Ecto neural progenitor cell (in vitro differentiated cells): ENCODE data around the gene EWSR1.

Source experiments
- DNase-seq: peaks from one replicate; pipeline ENCODE4 v3.0.0-alpha.2; 2018; ENCODE audit warnings: low spot score

Gene EWSR1

GRCh38 chr22:29306835-29307595, 38.9 kb downstream of the EWSR1 start:
- peak; percentile 93 for DNase-seq

GRCh38 chr22:29307596-29308147, 39.6 kb downstream of the EWSR1 start:
- DNase-seq, result no peak

GRCh38 chr22:29308148-29308790, 40.2 kb downstream of the EWSR1 start:
- DNase-seq, result peak; percentile 53

- no peak for DNase-seq
These were observed 40.8 kb downstream of the EWSR1 start for GRCh38 chr22:29308791-29309262.

GRCh38 chr22:29309332-29310064, 41.4 kb downstream of the EWSR1 start:
- DNase-seq, result peak; percentile 50

- DNase-seq, result peak; percentile 56
These were observed 42.2 kb downstream of the EWSR1 start for GRCh38 chr22:29310065-29310862.

- DNase-seq, result peak; percentile 87
These were observed 42.8 kb downstream of the EWSR1 start for GRCh38 chr22:29310863-29311339.

- no peak for DNase-seq
These were observed 43.6 kb downstream of the EWSR1 start for GRCh38 chr22:29311464-29312217.

GRCh38 chr22:29312218-29313125, 44.4 kb downstream of the EWSR1 start:
- peak; percentile 49 for DNase-seq

- peak; percentile 75 for DNase-seq
These were observed 45.1 kb downstream of the EWSR1 start for GRCh38 chr22:29313126-29313575.

GRCh38 chr22:29313576-29314466, 45.8 kb downstream of the EWSR1 start:
- peak; percentile 50 for DNase-seq

- DNase-seq, result peak; percentile 61
These were observed 46.6 kb downstream of the EWSR1 start for GRCh38 chr22:29314537-29315285.

GRCh38 chr22:29315286-29316140, 47.4 kb downstream of the EWSR1 start, which contains the start of gene RASL10A:
Gene RASL10A (minus strand): TSS chr22:29315697. CDS start chr22:29315246, 451 bp downstream.
- peak; percentile 68 for DNase-seq

GRCh38 chr22:29316141-29316828, 48.2 kb downstream of the EWSR1 start:
- peak; percentile 44 for DNase-seq

- DNase-seq, result no peak
These were observed 49.9 kb downstream of the EWSR1 start for GRCh38 chr22:29317827-29318454.
